Tibial nerve (tissue), 4 donors: Measurements from ENCODE around the gene SEMA3E.

ENCODE experiments used
- EP300 ChIP-seq, 2 donors: sonication (generic); formaldehyde crosslinking; IDR thresholded peaks; one replicate each; pipeline ENCODE4 v1.6.1; 2017; ENCODE audit warnings: antibody characterized with exemption in 2 of 2, mild to moderate bottlenecking in 1 of 2
- POLR2A ChIP-seq, 2 donors: fragments of 450-650 bp; IDR thresholded peaks; one replicate each; pipeline ENCODE4 v1.6.1; 2017; ENCODE audit warnings: antibody characterized with exemption in 2 of 2, mild to moderate bottlenecking in 2 of 2, moderate library complexity in 2 of 2
- TF ChIP-seq, protein P1 (sequence below), 5 experiments: fragments of 200-600 bp in 3 of 5; fragments of 450-650 bp in 2 of 5; sonication (generic) in 3 of 5; IDR thresholded peaks; one replicate each; pipeline ENCODE4 v1.5.1; 2016 to 2019; ENCODE audit warnings: antibody characterized with exemption in 5 of 5, mild to moderate bottlenecking in 3 of 5, moderate library complexity in 2 of 5

DNA sequence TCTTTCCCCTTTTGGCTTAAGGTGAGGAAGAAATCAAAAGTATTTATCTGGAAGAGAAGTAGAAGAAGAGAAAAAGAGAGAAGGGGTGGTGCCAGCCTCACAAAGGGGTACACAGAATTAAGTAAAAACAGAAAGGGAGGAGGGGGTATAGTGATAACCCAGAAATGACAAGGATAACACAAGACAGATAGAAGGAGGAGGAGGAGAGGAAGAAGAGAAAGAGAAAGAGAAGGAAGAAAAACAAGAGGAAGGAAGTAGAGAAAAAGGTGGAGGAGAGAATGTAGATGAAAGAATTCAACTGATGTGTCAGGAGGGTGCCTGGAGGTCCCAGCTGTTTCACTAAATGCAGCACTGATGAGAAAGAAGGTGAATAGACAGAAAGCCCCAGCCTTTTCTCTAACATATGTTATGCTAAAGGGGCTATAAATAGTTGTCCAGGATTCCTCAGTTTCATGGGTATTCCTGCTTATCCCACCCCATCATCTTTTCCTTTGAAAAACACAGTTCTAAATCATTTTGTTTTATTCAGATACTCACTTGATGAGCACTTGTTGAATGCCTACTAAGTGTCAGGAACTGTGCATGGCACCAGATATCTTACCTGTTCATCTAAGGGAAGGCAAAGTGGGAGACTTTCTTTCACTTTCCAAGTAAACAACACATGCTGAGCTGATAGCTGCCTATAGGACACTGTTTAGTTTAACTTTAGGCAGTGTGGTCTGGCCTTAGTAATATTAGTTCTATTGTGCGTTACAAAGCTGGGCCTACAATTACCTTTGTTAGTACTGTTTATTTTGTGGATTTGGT lies 8.0 kb downstream of the SEMA3E start:
- TF ChIP-seq, protein P1, sequence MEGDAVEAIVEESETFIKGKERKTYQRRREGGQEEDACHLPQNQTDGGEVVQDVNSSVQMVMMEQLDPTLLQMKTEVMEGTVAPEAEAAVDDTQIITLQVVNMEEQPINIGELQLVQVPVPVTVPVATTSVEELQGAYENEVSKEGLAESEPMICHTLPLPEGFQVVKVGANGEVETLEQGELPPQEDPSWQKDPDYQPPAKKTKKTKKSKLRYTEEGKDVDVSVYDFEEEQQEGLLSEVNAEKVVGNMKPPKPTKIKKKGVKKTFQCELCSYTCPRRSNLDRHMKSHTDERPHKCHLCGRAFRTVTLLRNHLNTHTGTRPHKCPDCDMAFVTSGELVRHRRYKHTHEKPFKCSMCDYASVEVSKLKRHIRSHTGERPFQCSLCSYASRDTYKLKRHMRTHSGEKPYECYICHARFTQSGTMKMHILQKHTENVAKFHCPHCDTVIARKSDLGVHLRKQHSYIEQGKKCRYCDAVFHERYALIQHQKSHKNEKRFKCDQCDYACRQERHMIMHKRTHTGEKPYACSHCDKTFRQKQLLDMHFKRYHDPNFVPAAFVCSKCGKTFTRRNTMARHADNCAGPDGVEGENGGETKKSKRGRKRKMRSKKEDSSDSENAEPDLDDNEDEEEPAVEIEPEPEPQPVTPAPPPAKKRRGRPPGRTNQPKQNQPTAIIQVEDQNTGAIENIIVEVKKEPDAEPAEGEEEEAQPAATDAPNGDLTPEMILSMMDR (IDR thresholded peaks at IDR 0.05), result no peak
- TF ChIP-seq POLR2A (IDR thresholded peaks at IDR 0.05) (no peak), EP300 (IDR thresholded peaks at IDR 0.05) (no peak)
